OCI-LY1 (cell line): Measurements from ENCODE around the gene NRDE2.

Experiments used
- H2AFZ ChIP-seq: fragments of 200-600 bp; sonication (generic), shearing (Covaris generic); 2 replicates; pipeline ENCODE4 v1.6.0; 2014; ENCODE audit warnings: antibody characterized with exemption, mild to moderate bottlenecking, low read length
- H3F3A ChIP-seq: fragments of 200-600 bp; sonication (generic), shearing (Covaris generic); 2 replicates; pipeline ENCODE4 v1.6.0; 2014; ENCODE audit warnings: mild to moderate bottlenecking, antibody characterized with exemption, low read length, moderate library complexity; ENCODE audit not compliant: insufficient read depth
- H3K27ac ChIP-seq: fragments of 200-600 bp; sonication (generic); 2 replicates; pipeline ENCODE4 v1.5.1; 2014; ENCODE audit warnings: low read length, mixed run types, mild to moderate bottlenecking, low read depth; ENCODE audit not compliant: poor library complexity, severe bottlenecking
- H3K27me3 ChIP-seq: fragments of 200-600 bp; sonication (generic); 2 replicates; pipeline ENCODE4 v1.6.0; 2014; ENCODE audit warnings: antibody characterized with exemption, mild to moderate bottlenecking, low read length, moderate library complexity; ENCODE audit not compliant: insufficient read depth
- H3K36me3 ChIP-seq: fragments of 200-600 bp; sonication (generic); 2 replicates; pipeline ENCODE4 v1.6.1; 2014; ENCODE audit warnings: mild to moderate bottlenecking, antibody characterized with exemption, low read length, moderate library complexity, mixed read lengths; ENCODE audit not compliant: insufficient read depth
- H3K4me1 ChIP-seq: fragments of 200-600 bp; sonication (generic); 2 replicates; pipeline ENCODE4 v1.5.1; 2014; ENCODE audit warnings: mild to moderate bottlenecking, low read length, moderate library complexity; ENCODE audit not compliant: insufficient read depth, severe bottlenecking
- H3K4me2 ChIP-seq: fragments of 200-600 bp; sonication (generic), shearing (Covaris generic); 2 replicates; pipeline ENCODE4 v1.6.1; 2014; ENCODE audit warnings: low read length
- H3K4me3 ChIP-seq: fragments of 200-600 bp; sonication (generic); 2 replicates; pipeline ENCODE4 v1.5.1; 2014; ENCODE audit warnings: low read length, low read depth, mild to moderate bottlenecking, mixed read lengths; ENCODE audit not compliant: poor library complexity, severe bottlenecking
- H3K79me2 ChIP-seq: fragments of 200-600 bp; shearing (Covaris generic); 2 replicates; pipeline ENCODE4 v1.6.1; 2016; ENCODE audit warnings: mixed run types, low read length, mixed read lengths; ENCODE audit not compliant: insufficient read depth
- H3K9ac ChIP-seq: fragments of 200-600 bp; sonication (generic), shearing (Covaris generic); 2 replicates; pipeline ENCODE4 v1.6.1; 2014; ENCODE audit warnings: mild to moderate bottlenecking, low read length, mixed read lengths
- H3K9me2 ChIP-seq: fragments of 200-600 bp; sonication (generic), shearing (Covaris generic); 2 replicates; pipeline ENCODE4 v1.6.1; 2014; ENCODE audit warnings: low read depth, mild to moderate bottlenecking, low read length, mixed read lengths
- H3K9me3 ChIP-seq: fragments of 200-600 bp; shearing (Covaris generic); 2 replicates; pipeline ENCODE4 v1.6.1; 2014; ENCODE audit warnings: low read length, mixed read lengths
- H4K20me1 ChIP-seq: fragments of 200-600 bp; sonication (generic), shearing (Covaris generic); 2 replicates; pipeline ENCODE4 v1.6.0; 2016; ENCODE audit warnings: mild to moderate bottlenecking, low read length; ENCODE audit not compliant: insufficient read depth
- EZH2 ChIP-seq: fragments of 200-600 bp; sonication (generic), shearing (Covaris generic); IDR thresholded peaks from 2 replicates; pipeline ENCODE4 v1.8.0; 2017; ENCODE audit warnings: borderline replicate concordance, mixed run types, mild to moderate bottlenecking, antibody characterized with exemption, low read length, moderate library complexity, mixed read lengths
- TF ChIP-seq, protein P1 (sequence below): fragments of 200-600 bp; sonication (generic), shearing (Covaris generic); IDR thresholded peaks from 2 replicates; pipeline ENCODE4 v1.5.1; 2017; ENCODE audit warnings: mild to moderate bottlenecking, antibody characterized with exemption, low read length, moderate library complexity, mixed read lengths

The NRDE2 gene

GRCh38 chr14:90330203-90331196 is 1.2 kb downstream of the NRDE2 start:
- H3K27ac ChIP-seq: peak overlapping the region; percentile 1
- peaks cover 25% of the 10 kb centered on the region for H3K79me2 ChIP-seq
- H3K4me3 ChIP-seq: peak overlapping the region; percentile 75
- no peaks in the 10 kb centered on the region for H3K27me3 ChIP-seq
- TF ChIP-seq, protein P1, sequence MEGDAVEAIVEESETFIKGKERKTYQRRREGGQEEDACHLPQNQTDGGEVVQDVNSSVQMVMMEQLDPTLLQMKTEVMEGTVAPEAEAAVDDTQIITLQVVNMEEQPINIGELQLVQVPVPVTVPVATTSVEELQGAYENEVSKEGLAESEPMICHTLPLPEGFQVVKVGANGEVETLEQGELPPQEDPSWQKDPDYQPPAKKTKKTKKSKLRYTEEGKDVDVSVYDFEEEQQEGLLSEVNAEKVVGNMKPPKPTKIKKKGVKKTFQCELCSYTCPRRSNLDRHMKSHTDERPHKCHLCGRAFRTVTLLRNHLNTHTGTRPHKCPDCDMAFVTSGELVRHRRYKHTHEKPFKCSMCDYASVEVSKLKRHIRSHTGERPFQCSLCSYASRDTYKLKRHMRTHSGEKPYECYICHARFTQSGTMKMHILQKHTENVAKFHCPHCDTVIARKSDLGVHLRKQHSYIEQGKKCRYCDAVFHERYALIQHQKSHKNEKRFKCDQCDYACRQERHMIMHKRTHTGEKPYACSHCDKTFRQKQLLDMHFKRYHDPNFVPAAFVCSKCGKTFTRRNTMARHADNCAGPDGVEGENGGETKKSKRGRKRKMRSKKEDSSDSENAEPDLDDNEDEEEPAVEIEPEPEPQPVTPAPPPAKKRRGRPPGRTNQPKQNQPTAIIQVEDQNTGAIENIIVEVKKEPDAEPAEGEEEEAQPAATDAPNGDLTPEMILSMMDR: no peak
- no peak for TF ChIP-seq EZH2
- H3K9me2 ChIP-seq: no peaks in the 10 kb centered on the region; the same call in 1 of the 2 replicates
- H3F3A ChIP-seq: no peaks in the 10 kb centered on the region
- H3K36me3 ChIP-seq: no peaks in the 10 kb centered on the region
- H4K20me1 ChIP-seq: no peaks in the 10 kb centered on the region
- peak overlapping the region; percentile 82 for H3K4me2 ChIP-seq
- no peaks in the 10 kb centered on the region for H3K9me3 ChIP-seq
- H2AFZ ChIP-seq: no peak overlapping the region
- peaks cover 16% of the 10 kb centered on the region for H3K4me1 ChIP-seq
- H3K9ac ChIP-seq: peak overlapping the region; percentile 76

DNA sequence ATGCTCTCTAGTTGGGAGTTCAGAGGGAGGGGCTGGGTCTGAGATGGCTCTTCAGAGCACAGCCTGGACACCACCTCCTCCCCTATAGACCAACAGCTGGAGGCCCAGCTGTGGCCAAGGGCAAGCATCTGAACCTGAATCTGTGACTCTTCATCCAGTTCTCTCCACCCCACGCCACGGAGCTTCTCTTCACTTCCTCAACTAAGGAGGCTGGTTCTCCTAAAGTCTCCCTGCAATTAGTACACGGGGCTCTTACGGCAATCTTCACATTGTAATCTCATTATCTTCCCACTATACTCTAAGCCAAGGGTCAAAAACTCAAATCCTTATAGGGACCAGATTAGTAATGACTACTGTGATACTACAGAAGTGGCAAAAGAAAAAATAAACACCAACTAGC is 9.8 kb downstream of the NRDE2 start:
- no peaks in the 10 kb centered on the region for H3K4me1 ChIP-seq
- no peak overlapping the region for H3K4me2 ChIP-seq
- H3K9me2 ChIP-seq: no peaks in the 10 kb centered on the region
- H3K9ac ChIP-seq: no peak overlapping the region
- H2AFZ ChIP-seq: no peak overlapping the region
- H3K4me3 ChIP-seq: no peak overlapping the region
- no peak overlapping the region for H3K27ac ChIP-seq
- H3K79me2 ChIP-seq: peaks cover 16% of the 10 kb centered on the region
- TF ChIP-seq, protein P1: no peak
- no peak for TF ChIP-seq EZH2
- no peaks in the 10 kb centered on the region for H3K27me3 ChIP-seq
- no peaks in the 10 kb centered on the region for H3K9me3 ChIP-seq
- H3F3A ChIP-seq: no peaks in the 10 kb centered on the region
- H4K20me1 ChIP-seq: no peaks in the 10 kb centered on the region
- peaks cover 16% of the 10 kb centered on the region; the same call in 1 of the 2 replicates for H3K36me3 ChIP-seq

GRCh38 chr14:90319634-90320541 is 11.9 kb downstream of the NRDE2 start:
- Histone ChIP-seq H3K79me2 (peaks cover 16% of the 10 kb centered on the region), H3K9me2 (no peaks in the 10 kb centered on the region), H3K9ac (no peak overlapping the region), H4K20me1 (no peaks in the 10 kb centered on the region), H3K27ac (no peak overlapping the region), H3F3A (no peaks in the 10 kb centered on the region), H3K9me3 (no peaks in the 10 kb centered on the region), H3K27me3 (no peaks in the 10 kb centered on the region), H3K36me3 (peaks cover 32% of the 10 kb centered on the region), H3K4me1 (no peaks in the 10 kb centered on the region), H2AFZ (no peak overlapping the region), H3K4me2 (no peak overlapping the region), H3K4me3 (no peak overlapping the region)
- TF ChIP-seq, protein P1: no peak
- no peak for TF ChIP-seq EZH2
